ENCODE results near the gene CD27. TPM values are rescaled to one million over a fixed set of nuclear protein-coding genes. Genes with fewer than 3 reads are reported as not detected.

The CD27 gene
- total and polyA plus RNA-seq, 2 of the 13 experiments (the other 11 are each of a cell fraction or from before 2014, with no cell fraction given) = 0.12 TPM; not detected in 1

DNA sequence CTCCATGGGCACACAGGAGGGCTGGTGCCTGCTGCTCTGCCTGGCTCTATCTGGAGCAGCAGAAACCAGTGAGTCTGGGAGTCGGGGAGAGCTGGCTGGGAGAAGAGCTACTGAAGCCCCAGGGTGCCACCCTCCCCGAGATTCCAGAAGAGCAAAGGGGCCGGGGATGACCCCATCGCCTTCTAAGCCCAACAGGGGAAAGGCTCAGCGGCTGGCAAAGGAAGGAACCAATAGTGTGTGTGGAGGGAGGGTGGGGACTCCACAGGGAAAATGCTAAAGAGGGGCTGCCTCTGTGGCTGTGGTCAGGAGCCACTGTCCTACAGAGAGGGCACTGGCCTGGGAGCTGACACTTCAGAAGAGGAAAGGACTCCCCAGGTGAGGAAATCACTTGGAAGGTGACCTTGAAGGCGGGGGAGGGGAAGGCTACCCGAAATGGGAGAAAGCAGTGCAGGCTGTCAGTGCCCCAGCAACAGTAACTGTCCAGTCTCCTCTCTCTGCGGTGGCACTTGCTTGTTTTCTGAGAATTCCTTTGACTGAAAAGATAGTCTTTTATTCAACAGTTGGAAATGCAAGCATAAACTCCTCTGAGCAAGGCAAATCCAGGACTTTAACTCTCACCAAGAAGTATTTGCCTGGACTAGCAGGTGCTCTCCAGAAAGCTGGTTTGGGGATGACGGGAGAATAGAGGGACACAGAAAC lies 7.6 kb downstream of the CD27 start (continued):
- TF ChIP-seq, protein P1, sequence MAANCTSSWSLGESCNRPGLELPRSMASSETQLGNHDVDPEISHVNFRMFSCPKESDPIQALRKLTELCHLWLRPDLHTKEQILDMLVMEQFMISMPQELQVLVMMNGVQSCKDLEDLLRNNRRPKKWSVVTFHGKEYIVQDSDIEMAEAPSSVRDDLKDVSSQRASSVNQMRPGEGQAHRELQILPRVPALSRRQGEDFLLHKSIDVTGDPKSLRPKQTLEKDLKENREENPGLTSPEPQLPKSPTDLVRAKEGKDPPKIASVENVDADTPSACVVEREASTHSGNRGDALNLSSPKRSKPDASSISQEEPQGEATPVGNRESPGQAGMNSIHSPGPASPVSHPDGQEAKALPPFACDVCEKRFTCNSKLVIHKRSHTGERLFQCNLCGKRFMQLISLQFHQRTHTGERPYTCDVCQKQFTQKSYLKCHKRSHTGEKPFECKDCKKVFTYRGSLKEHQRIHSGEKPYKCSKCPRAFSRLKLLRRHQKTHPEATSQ (CRISPR knock-in tag; IDR thresholded peaks at IDR 0.05; ENCODE audit: borderline replicate concordance) = no peak
- TF ChIP-seq ZNF101 (CRISPR knock-in tag; IDR thresholded peaks at IDR 0.05; ENCODE audit: borderline replicate concordance, low read depth) (no peak), ZZZ3 (CRISPR knock-in tag; IDR thresholded peaks at IDR 0.05; ENCODE audit: borderline replicate concordance) (no peak), STAG1 (CRISPR knock-in tag; IDR thresholded peaks at IDR 0.05) (no peak), NR2F6 (IDR thresholded peaks at IDR 0.05) (no peak), NR2F6 (CRISPR knock-in tag; IDR thresholded peaks at IDR 0.05) (no peak), ZNF652 (CRISPR knock-in tag; IDR thresholded peaks at IDR 0.05; ENCODE audit: borderline replicate concordance, low read depth) (no peak), ZNF260 (CRISPR knock-in tag; IDR thresholded peaks at IDR 0.05; ENCODE audit: borderline replicate concordance, low read depth) (no peak), IRF1 (CRISPR knock-in tag; IDR thresholded peaks at IDR 0.05; ENCODE audit: low read depth) (0 out of 2 replicates have a peak, but pooled peaks have one; percentile 9), HNRNPL (IDR thresholded peaks at IDR 0.05; ENCODE audit: low read depth, low read length) (0 out of 2 replicates have a peak, but pooled peaks have one; percentile 31), ZNF777 (CRISPR knock-in tag; IDR thresholded peaks at IDR 0.05) (no peak), ZNF788 (CRISPR knock-in tag; IDR thresholded peaks at IDR 0.05; ENCODE audit: borderline replicate concordance) (0 out of 2 replicates have a peak, but pooled peaks have one; percentile 10), KLF16 (CRISPR knock-in tag; IDR thresholded peaks at IDR 0.05) (no peak), ZNF383 (CRISPR knock-in tag; IDR thresholded peaks at IDR 0.05; ENCODE audit: borderline replicate concordance) (no peak), SNAI1 (CRISPR knock-in tag; IDR thresholded peaks at IDR 0.05; ENCODE audit: borderline replicate concordance) (0 out of 2 replicates have a peak, but pooled peaks have one; percentile 54), PBX3 (CRISPR knock-in tag; IDR thresholded peaks at IDR 0.05; ENCODE audit: borderline replicate concordance) (no peak), RFX3 (CRISPR knock-in tag; IDR thresholded peaks at IDR 0.05) (no peak)
- TF ChIP-seq, protein P2, sequence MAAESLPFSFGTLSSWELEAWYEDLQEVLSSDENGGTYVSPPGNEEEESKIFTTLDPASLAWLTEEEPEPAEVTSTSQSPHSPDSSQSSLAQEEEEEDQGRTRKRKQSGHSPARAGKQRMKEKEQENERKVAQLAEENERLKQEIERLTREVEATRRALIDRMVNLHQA (CRISPR knock-in tag; IDR thresholded peaks at IDR 0.05) = no peak
